Measurements from ENCODE around the gene PFN4.

DNA sequence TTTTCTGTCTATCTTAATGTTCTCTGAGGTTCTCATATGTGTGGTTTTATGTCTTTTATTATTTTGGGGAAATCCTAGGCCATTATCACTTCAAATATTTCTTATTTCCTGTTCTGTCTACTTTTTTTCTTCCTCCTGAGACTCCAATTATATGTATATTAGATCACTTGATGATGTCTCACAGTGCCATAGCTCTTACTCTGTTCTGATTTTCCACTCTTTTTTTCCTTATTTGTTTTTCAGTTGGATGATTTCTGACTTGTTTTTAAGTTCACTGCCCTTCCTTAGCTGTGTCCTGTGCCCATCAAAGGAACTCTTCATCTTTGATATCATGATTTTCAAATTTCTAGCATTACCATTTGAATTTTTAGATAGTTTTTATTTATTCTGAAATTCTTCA, 24.2 kb upstream of the PFN4 start:
- TF ChIP-seq REST (IDR thresholded peaks at IDR 0.05; ENCODE audit: unreplicated experiment) (no peak), POLR2AphosphoS5 (IDR thresholded peaks at IDR 0.05; ENCODE audit: low read depth) (no peak), CTCF (conservative IDR thresholded peaks at IDR 0.05; ENCODE audit: low read depth in 2 of 2) (no peak), EZH2 (IDR thresholded peaks at IDR 0.05; ENCODE audit: low read depth, unreplicated experiment) (no peak), EZH2phosphoT487 (IDR thresholded peaks at IDR 0.05; ENCODE audit: unreplicated experiment) (no peak)

All from GM23338 (cell line).